ENCODE results near the gene OGFOD3.

- no peak for TF ChIP-seq CTCF (IDR thresholded peaks at IDR 0.05)
- no peak for TF ChIP-seq POLR2A (IDR thresholded peaks at IDR 0.05)
These were observed 32.0 kb downstream of the OGFOD3 start for GRCh38 chr17:82386255-82386831.

Data from Peyer's patch (tissue), 4 donors.